GM23338 (cell line): ENCODE measurements around the gene CNGB1. TPM values are rescaled to one million over a fixed set of nuclear protein-coding genes. Genes with fewer than 3 reads are reported as not detected.

Source experiments
- ATAC-seq: fragments of 200-7000 bp; cut with Tn5 transposase; 3 replicates; pipeline ENCODE4 v1.9.1; 2020
- DNase-seq: peaks from one replicate; pipeline ENCODE4 v3.0.0-alpha.2; 2015; ENCODE audit warnings: low spot score
- H2AFZ ChIP-seq: fragments of 200-600 bp; sonication (generic); 2 replicates; pipeline ENCODE4 v1.8.0; 2016; ENCODE audit warnings: antibody characterized with exemption, mild to moderate bottlenecking, moderate library complexity
- H3F3A ChIP-seq: fragments of 200-600 bp; sonication (generic); replicated peaks from 2 replicates; pipeline ENCODE4 v1.8.0; 2017; ENCODE audit warnings: antibody characterized with exemption, mixed run types, low read depth
- H3K27ac ChIP-seq: fragments of 200-600 bp; sonication (generic); 2 replicates; pipeline ENCODE4 v1.6.1; 2016; ENCODE audit warnings: low read depth
- H3K27me3 ChIP-seq: fragments of 200-600 bp; sonication (generic); 2 replicates; pipeline ENCODE4 v1.8.0; 2016; ENCODE audit warnings: mild to moderate bottlenecking, mixed run types, moderate library complexity; ENCODE audit not compliant: insufficient read depth
- H3K36me3 ChIP-seq: fragments of 200-600 bp; sonication (generic); 2 replicates; pipeline ENCODE4 v1.8.0; 2016; ENCODE audit warnings: mild to moderate bottlenecking; ENCODE audit not compliant: insufficient read depth
- H3K4me1 ChIP-seq: fragments of 200-600 bp; sonication (generic); 2 replicates; pipeline ENCODE4 v1.8.0; 2016; ENCODE audit warnings: mild to moderate bottlenecking, moderate library complexity; ENCODE audit not compliant: insufficient read depth
- H3K4me2 ChIP-seq: fragments of 200-600 bp; sonication (generic); 2 replicates; pipeline ENCODE4 v1.7.1; 2017; ENCODE audit warnings: mixed run types
- H3K4me3 ChIP-seq: fragments of 200-600 bp; sonication (generic); 2 replicates; pipeline ENCODE4 v1.6.1; 2016; ENCODE audit warnings: mixed run types
- H3K79me2 ChIP-seq: fragments of 200-600 bp; sonication (generic); replicated peaks from 2 replicates; pipeline ENCODE4 v1.8.0; 2017; ENCODE audit warnings: mild to moderate bottlenecking; ENCODE audit not compliant: insufficient read depth
- H3K9me2 ChIP-seq: fragments of 200-600 bp; sonication (generic); 2 replicates; pipeline ENCODE4 v1.8.0; 2017; ENCODE audit not compliant: insufficient read depth
- H4K20me1 ChIP-seq: fragments of 200-600 bp; sonication (generic); replicated peaks from 2 replicates; pipeline ENCODE4 v1.8.0; 2017; ENCODE audit warnings: mild to moderate bottlenecking; ENCODE audit not compliant: insufficient read depth
- H3K27ac Mint-ChIP-seq: 2 replicates; pipeline ENCODE4 v1.8.0; 2020; ENCODE audit warnings: inconsistent platforms, mild to moderate bottlenecking, moderate library complexity, mixed read lengths
- H3K27me3 Mint-ChIP-seq: 3 replicates; pipeline ENCODE4 v1.8.0; 2022; ENCODE audit warnings: low read depth, mild to moderate bottlenecking, moderate library complexity, mixed read lengths, inconsistent platforms; ENCODE audit not compliant: insufficient read depth, poor library complexity
- H3K36me3 Mint-ChIP-seq: 3 replicates; pipeline ENCODE4 v1.8.0; 2021; ENCODE audit warnings: low read depth, mild to moderate bottlenecking, inconsistent platforms, moderate library complexity, mixed read lengths
- H3K4me1 Mint-ChIP-seq: 3 replicates; pipeline ENCODE4 v1.8.0; 2020; ENCODE audit warnings: mild to moderate bottlenecking, inconsistent platforms, mixed read lengths
- H3K4me3 Mint-ChIP-seq: 3 replicates; pipeline ENCODE4 v1.8.0; 2021; ENCODE audit warnings: moderate library complexity, mild to moderate bottlenecking, inconsistent platforms, mixed read lengths
- H3K9me3 Mint-ChIP-seq: 3 replicates; pipeline ENCODE4 v1.8.0; 2020; ENCODE audit warnings: moderate library complexity, mild to moderate bottlenecking, inconsistent platforms, mixed read lengths
- CREB1 ChIP-seq: fragments of 250-450 bp; sonication (Bioruptor Pico); IDR thresholded peaks from 2 replicates; pipeline ENCODE4 v1.5.0; 2020; ENCODE audit warnings: low read depth, mild to moderate bottlenecking, moderate library complexity
- CTCF ChIP-seq, 2 experiments: fragments of 200-600 bp in 1 of 2; sonication (generic) in 1 of 2; conservative IDR thresholded peaks; 2 replicates each; pipeline versions ENCODE4 v1.5.1 to v1.6.1; 2016 to 2017; ENCODE audit warnings: antibody characterized with exemption in 2 of 2, low read depth in 2 of 2, mild to moderate bottlenecking in 2 of 2, moderate library complexity in 1 of 2
- EZH2 ChIP-seq: fragments of 200-600 bp; sonication (generic); IDR thresholded peaks from one replicate; pipeline ENCODE4 v1.8.0; 2017; ENCODE audit warnings: antibody characterized with exemption, mild to moderate bottlenecking, low read depth; ENCODE audit not compliant: unreplicated experiment
- EZH2phosphoT487 ChIP-seq: fragments of 200-600 bp; sonication (generic); IDR thresholded peaks from one replicate; pipeline ENCODE4 v1.8.1; 2018; ENCODE audit warnings: antibody characterized with exemption; ENCODE audit not compliant: unreplicated experiment
- JUNB ChIP-seq: IDR thresholded peaks from one replicate; pipeline ENCODE4 v1.6.1; 2016; ENCODE audit warnings: antibody characterized with exemption; ENCODE audit not compliant: unreplicated experiment
- NANOG ChIP-seq: IDR thresholded peaks from 2 replicates; pipeline ENCODE4 v1.6.1; 2016; ENCODE audit warnings: antibody characterized with exemption, borderline replicate concordance
- POLR2AphosphoS5 ChIP-seq: IDR thresholded peaks from 2 replicates; pipeline ENCODE4 v1.6.1; 2016; ENCODE audit warnings: antibody characterized with exemption, low read depth
- STAT1 ChIP-seq: IDR thresholded peaks from one replicate; pipeline ENCODE4 v1.6.1; 2016; ENCODE audit warnings: antibody characterized with exemption; ENCODE audit not compliant: unreplicated experiment
- ZNF114 ChIP-seq: fragments of 250-450 bp; sonication (Bioruptor Pico); IDR thresholded peaks from 2 replicates; pipeline ENCODE4 v1.5.0; 2020; ENCODE audit warnings: mild to moderate bottlenecking, moderate library complexity
- ZNF331 ChIP-seq: fragments of 250-450 bp; sonication (Bioruptor Pico); IDR thresholded peaks from 2 replicates; pipeline ENCODE4 v1.5.0; 2020; ENCODE audit warnings: low read depth, mild to moderate bottlenecking, moderate library complexity
- polyA plus RNA-seq: library from polyadenylated mRNA; unstranded; fragments of >200 nt; fragmentation: Nextera tagmentation; extraction: Ambion mirVana; gene quantifications from 2 replicates; pipeline ENCODE4 v1.2.1, GENCODE V29; 2016
- total RNA-seq: library from RNA; depleted of rRNA; stranded (reverse); fragments of >200 nt; shearing (Covaris generic); gene quantifications from 2 replicates; pipeline ENCODE4 v1.2.3, GENCODE V29; 2014
- TF ChIP-seq, protein P1 (sequence below): IDR thresholded peaks from one replicate; pipeline ENCODE4 v1.6.1; 2018; ENCODE audit warnings: antibody characterized with exemption; ENCODE audit not compliant: unreplicated experiment
- TF ChIP-seq, protein P2 (sequence below): fragments of 250-450 bp; sonication (Bioruptor Pico); IDR thresholded peaks from 2 replicates; pipeline ENCODE4 v1.5.0; 2020; ENCODE audit warnings: mild to moderate bottlenecking, moderate library complexity
- TF ChIP-seq, protein P3 (sequence below): IDR thresholded peaks from 2 replicates; pipeline ENCODE4 v1.6.1; 2016; ENCODE audit warnings: antibody characterized with exemption

Gene CNGB1
- total and polyA plus RNA-seq, 2 experiments from 2014 or later, result not detected

DNA sequence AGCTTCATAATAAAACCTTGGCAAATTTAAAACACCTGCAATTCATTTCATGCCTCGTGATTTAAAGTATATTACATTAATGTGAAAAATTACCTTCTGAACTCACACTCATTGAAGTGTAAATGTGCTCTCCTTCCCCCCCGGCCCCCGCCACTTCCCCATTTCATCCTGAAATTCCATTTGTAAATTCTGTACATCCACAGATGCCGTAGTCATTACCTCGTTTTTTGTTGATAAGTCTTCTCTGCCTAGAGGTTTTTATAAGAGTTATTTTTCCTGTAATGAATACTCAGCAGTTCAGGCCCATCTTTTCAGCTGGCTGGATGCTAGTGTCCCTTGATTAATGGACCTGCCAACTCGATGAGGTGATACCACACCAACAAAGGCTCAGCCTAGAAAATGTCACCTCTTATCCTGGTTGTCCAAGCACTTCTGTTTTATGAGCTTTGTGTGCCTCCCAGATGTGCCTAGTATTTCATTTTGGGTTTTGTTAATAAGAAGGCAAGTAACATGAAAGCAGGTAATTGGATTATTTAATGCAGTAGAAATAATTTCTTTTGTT, 103.8 kb downstream of the CNGB1 start:
- H3K27me3 ChIP-seq, result no peaks in the 10 kb centered on the region
- no peaks in the 10 kb centered on the region for H4K20me1 ChIP-seq
- H3K4me1 ChIP-seq, result peaks cover 20% of the 10 kb centered on the region
- H3K79me2 ChIP-seq, result no peaks in the 10 kb centered on the region
- DNase-seq (no peak), ATAC-seq (no peak)
- H3K36me3 ChIP-seq, result no peaks in the 10 kb centered on the region
- TF ChIP-seq EZH2phosphoT487 (no peak), CREB1 (CRISPR knock-in tag) (no peak), STAT1 (no peak), EZH2 (no peak), POLR2AphosphoS5 (no peak), JUNB (no peak), CTCF (conservative IDR thresholded peaks at IDR 0.05; ENCODE audit: low read depth in 2 of 2) (no peak), ZNF114 (CRISPR knock-in tag) (no peak), NANOG (no peak), ZNF331 (CRISPR knock-in tag) (no peak)
- TF ChIP-seq, protein P1, sequence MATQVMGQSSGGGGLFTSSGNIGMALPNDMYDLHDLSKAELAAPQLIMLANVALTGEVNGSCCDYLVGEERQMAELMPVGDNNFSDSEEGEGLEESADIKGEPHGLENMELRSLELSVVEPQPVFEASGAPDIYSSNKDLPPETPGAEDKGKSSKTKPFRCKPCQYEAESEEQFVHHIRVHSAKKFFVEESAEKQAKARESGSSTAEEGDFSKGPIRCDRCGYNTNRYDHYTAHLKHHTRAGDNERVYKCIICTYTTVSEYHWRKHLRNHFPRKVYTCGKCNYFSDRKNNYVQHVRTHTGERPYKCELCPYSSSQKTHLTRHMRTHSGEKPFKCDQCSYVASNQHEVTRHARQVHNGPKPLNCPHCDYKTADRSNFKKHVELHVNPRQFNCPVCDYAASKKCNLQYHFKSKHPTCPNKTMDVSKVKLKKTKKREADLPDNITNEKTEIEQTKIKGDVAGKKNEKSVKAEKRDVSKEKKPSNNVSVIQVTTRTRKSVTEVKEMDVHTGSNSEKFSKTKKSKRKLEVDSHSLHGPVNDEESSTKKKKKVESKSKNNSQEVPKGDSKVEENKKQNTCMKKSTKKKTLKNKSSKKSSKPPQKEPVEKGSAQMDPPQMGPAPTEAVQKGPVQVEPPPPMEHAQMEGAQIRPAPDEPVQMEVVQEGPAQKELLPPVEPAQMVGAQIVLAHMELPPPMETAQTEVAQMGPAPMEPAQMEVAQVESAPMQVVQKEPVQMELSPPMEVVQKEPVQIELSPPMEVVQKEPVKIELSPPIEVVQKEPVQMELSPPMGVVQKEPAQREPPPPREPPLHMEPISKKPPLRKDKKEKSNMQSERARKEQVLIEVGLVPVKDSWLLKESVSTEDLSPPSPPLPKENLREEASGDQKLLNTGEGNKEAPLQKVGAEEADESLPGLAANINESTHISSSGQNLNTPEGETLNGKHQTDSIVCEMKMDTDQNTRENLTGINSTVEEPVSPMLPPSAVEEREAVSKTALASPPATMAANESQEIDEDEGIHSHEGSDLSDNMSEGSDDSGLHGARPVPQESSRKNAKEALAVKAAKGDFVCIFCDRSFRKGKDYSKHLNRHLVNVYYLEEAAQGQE, result no peak
- TF ChIP-seq, protein P2, sequence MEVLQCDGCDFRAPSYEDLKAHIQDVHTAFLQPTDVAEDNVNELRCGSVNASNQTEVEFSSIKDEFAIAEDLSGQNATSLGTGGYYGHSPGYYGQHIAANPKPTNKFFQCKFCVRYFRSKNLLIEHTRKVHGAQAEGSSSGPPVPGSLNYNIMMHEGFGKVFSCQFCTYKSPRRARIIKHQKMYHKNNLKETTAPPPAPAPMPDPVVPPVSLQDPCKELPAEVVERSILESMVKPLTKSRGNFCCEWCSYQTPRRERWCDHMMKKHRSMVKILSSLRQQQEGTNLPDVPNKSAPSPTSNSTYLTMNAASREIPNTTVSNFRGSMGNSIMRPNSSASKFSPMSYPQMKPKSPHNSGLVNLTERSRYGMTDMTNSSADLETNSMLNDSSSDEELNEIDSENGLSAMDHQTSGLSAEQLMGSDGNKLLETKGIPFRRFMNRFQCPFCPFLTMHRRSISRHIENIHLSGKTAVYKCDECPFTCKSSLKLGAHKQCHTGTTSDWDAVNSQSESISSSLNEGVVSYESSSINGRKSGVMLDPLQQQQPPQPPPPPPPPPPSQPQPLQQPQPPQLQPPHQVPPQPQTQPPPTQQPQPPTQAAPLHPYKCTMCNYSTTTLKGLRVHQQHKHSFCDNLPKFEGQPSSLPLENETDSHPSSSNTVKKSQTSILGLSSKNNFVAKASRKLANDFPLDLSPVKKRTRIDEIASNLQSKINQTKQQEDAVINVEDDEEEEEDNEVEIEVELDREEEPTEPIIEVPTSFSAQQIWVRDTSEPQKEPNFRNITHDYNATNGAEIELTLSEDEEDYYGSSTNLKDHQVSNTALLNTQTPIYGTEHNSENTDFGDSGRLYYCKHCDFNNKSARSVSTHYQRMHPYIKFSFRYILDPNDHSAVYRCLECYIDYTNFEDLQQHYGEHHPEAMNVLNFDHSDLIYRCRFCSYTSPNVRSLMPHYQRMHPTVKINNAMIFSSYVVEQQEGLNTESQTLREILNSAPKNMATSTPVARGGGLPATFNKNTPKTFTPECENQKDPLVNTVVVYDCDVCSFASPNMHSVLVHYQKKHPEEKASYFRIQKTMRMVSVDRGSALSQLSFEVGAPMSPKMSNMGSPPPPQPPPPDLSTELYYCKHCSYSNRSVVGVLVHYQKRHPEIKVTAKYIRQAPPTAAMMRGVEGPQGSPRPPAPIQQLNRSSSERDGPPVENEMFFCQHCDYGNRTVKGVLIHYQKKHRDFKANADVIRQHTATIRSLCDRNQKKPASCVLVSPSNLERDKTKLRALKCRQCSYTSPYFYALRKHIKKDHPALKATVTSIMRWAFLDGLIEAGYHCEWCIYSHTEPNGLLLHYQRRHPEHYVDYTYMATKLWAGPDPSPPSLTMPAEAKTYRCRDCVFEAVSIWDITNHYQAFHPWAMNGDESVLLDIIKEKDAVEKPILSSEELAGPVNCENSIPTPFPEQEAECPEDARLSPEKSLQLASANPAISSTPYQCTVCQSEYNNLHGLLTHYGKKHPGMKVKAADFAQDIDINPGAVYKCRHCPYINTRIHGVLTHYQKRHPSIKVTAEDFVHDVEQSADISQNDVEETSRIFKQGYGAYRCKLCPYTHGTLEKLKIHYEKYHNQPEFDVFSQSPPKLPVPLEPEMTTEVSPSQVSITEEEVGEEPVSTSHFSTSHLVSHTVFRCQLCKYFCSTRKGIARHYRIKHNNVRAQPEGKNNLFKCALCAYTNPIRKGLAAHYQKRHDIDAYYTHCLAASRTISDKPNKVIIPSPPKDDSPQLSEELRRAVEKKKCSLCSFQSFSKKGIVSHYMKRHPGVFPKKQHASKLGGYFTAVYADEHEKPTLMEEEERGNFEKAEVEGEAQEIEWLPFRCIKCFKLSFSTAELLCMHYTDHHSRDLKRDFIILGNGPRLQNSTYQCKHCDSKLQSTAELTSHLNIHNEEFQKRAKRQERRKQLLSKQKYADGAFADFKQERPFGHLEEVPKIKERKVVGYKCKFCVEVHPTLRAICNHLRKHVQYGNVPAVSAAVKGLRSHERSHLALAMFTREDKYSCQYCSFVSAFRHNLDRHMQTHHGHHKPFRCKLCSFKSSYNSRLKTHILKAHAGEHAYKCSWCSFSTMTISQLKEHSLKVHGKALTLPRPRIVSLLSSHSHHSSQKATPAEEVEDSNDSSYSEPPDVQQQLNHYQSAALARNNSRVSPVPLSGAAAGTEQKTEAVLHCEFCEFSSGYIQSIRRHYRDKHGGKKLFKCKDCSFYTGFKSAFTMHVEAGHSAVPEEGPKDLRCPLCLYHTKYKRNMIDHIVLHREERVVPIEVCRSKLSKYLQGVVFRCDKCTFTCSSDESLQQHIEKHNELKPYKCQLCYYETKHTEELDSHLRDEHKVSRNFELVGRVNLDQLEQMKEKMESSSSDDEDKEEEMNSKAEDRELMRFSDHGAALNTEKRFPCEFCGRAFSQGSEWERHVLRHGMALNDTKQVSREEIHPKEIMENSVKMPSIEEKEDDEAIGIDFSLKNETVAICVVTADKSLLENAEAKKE (CRISPR knock-in tag), result no peak
- TF ChIP-seq, protein P3, sequence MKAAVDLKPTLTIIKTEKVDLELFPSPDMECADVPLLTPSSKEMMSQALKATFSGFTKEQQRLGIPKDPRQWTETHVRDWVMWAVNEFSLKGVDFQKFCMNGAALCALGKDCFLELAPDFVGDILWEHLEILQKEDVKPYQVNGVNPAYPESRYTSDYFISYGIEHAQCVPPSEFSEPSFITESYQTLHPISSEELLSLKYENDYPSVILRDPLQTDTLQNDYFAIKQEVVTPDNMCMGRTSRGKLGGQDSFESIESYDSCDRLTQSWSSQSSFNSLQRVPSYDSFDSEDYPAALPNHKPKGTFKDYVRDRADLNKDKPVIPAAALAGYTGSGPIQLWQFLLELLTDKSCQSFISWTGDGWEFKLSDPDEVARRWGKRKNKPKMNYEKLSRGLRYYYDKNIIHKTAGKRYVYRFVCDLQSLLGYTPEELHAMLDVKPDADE, result no peak
- H3K27ac Mint-ChIP-seq, result no peak overlapping the region
- no peak overlapping the region for H3K4me2 ChIP-seq
- no peak overlapping the region for H2AFZ ChIP-seq
- H3F3A ChIP-seq, result no peaks in the 10 kb centered on the region
- peaks cover 6% of the 10 kb centered on the region for H3K27me3 Mint-ChIP-seq
- H3K9me2 ChIP-seq, result no peaks in the 10 kb centered on the region
- peaks cover 23% of the 10 kb centered on the region for H3K4me1 Mint-ChIP-seq
- H3K4me3 Mint-ChIP-seq, result no peak overlapping the region
- no peaks in the 10 kb centered on the region for H3K36me3 Mint-ChIP-seq
- H3K9me3 Mint-ChIP-seq, result no peaks in the 10 kb centered on the region
- H3K4me3 ChIP-seq, result no peak overlapping the region
- H3K27ac ChIP-seq, result no peak overlapping the region
